Stimulated activated CD8-positive, alpha-beta memory T cell treated with anti-CD3 and anti-CD28 coated beads, Interleukin-15, amount 100 ng/mL, for 48 hours (primary cell): ENCODE data around the gene MUC4.
"Not testable (repeated sequence)": the region's sequence is repeated elsewhere in the genome, so short reads cannot be mapped to it uniquely, and the experiment has no call there.

Experiments
- DNase-seq, 2 donors: peaks; one replicate each; pipeline ENCODE4 v3.0.0-alpha.2; 2020; ENCODE audit warnings: low read depth in 2 of 2

The MUC4 gene

DNA sequence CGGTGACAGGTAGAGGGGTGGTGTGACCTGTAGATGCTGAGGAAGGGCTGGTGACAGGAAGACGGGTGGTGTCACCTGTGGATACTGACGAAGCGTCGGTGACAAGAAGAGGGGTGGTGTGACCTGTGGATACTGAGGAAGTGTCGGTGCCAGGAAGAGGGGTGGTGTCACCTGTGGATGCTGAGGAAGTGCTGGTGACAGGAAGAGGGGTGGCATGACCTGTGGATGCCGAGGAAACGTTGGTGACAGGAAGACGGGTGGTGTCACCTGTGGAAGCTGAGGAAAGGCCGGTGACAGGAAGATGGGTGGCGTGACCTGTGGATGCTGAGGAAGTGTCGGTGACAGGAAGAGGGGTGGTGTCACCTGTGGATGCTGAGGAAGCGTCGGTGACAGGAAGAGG is 27.7 kb downstream of the MUC4 start:
- not testable (repeated sequence) for DNase-seq

DNA sequence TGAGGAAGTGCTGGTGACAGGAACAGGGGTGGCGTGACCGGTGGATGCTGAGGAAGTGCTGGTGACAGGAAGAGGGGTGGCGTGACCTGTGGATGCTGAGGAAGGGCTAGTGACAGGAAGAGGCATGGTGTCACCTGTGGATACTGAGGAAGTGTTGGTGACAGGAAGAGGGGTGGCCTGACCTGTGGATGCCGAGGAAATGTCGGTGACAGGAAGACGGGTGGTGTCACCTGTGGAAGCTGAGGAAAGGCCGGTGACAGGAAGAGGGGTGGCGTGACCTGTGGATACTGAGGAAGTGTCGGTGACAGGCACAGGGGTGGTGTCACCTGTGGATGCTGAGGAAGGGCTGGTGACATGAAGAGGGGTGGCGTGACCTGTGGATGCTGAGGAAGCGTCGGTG is 30.5 kb downstream of the MUC4 start:
- DNase-seq, result not testable (repeated sequence)

DNA sequence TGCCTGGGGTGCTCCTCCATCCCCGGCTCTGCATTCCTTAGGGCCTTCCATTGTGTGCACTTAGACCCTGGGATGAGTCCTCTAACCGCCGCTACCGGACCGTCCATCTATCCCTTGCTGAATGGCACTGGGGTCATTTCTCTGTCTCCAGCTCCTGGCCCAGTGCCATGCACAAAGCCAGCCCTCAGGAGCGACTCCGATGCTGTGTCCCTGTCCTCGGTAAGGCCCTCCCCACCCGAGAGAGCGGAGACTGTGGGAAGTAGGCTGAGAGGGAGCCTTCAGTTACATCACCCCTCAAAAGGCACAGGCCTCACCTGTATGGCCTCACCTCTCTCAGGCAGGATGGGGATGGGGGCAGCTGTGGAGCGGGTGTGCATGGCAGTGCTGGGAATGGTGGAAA is 33.8 kb downstream of the MUC4 start:
- DNase-seq, result no peak

DNA sequence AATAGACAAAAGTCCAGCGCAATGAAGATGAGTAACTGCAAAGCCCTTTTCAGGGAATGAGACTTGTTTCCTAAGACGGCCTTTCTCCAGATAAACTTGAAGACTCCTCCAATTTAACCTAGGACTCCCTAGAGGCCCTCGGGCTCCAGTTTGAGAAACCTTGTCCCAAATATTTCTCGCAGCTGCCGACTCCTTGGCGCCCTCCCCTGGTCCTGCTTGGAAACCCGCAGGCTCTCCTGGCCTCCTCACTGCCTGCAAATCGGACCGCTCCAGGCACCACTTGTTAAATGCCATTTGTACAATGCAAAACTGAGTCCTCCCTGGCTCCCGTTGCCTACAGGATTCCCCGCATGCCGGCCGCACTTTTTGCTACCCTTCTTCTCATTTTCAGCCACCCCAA is 36.8 kb downstream of the MUC4 start:
- no peak for DNase-seq

DNA sequence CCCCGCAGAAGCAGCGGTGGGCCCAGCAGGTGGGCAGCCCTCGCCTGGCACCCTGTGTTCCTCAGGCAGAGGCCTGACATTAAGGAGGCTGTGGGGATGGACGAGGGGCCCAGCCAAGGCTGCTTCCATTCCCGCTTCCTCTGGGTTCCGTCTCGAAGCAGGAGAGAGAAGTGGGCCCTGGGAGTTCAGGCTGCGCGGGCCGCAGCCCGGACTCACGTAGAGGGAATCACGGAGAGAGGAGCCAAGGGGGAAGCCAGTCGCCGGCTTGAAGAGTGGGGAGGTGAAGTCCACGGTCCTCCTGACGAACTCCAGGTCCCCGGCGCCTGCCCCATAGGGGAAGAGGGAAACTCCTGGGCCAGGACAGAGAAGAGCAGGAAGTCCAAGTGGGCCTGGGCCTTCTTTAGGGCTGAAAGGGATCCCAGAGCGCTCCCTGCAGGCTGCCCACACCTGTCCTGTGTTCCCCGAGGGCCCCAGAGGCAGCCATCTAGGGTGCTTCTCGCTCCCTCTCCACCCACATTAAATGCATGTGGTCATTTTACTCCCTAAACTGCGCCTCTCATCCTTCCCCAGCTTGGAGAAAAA is 37.7 kb downstream of the MUC4 start:
- no peak for DNase-seq

DNA sequence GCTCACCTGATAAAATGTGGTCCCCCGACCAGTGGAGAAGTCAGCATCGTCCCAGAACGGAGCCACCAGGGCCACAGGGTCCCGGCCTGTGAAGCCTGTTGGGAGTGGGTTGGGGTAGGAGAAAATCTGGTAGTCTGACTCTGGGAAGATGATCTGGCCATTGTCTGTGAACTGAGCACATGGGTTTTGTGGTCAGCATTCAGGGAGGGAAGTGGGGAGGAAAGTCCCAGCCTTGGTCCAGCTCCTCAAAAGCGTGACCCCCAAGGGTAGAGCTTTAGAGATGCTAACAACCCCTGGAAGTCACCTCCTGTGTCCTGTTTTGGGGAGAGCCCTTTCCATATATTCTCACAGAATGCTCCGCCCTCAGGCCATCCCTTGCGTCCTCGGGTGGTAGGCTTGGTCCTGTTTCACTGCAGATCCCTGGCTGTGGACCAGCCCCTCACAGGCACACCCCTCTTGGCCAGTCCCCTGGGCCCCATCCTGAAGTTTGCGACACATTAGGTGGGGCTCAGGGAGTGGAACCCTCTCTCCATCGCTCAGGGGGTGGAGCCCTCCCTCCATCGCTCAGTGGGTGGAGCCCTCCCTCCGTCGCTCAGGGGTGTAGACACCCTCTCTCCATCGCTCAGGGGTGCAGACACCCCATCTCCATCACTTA is 40.0 kb downstream of the MUC4 start:
- DNase-seq, result no peak

DNA sequence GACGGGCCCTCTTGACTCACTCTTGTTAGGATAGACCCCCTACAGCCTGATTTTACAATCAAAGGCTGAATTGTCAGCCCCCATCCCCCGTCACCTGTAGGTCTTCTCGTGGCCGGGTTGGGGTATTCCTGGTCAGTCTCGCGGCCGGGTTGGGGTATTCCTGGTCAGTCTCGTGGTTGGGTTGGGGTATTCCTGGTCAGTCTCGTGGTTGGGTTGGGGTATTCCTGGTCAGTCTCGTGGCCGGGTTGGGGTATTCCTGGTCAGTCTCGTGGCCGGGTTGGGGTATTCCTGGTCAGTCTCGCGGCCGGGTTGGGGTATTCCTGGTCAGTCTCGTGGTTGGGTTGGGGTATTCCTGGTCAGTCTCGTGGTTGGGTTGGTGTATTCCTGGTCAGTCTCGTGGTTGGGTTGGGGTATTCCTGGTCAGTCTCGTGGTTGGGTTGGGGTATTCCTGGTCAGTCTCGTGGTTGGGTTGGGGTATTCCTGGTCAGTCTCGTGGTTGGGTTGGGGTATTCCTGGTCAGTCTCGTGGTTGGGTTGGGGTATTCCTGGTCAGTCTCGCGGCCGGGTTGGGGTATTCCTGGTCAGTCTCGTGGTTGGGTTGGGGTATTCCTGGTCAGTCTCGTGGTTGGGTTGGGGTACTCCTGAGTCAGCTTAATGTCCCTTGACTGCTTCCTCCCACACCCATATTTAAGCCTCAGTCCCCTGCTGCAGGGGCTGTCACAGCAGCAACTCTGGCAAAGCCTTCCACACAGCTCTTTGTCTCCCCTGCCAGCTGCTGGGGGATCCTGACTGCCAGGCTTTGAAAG is 40.7 kb downstream of the MUC4 start:
- not testable (repeated sequence) for DNase-seq

DNA sequence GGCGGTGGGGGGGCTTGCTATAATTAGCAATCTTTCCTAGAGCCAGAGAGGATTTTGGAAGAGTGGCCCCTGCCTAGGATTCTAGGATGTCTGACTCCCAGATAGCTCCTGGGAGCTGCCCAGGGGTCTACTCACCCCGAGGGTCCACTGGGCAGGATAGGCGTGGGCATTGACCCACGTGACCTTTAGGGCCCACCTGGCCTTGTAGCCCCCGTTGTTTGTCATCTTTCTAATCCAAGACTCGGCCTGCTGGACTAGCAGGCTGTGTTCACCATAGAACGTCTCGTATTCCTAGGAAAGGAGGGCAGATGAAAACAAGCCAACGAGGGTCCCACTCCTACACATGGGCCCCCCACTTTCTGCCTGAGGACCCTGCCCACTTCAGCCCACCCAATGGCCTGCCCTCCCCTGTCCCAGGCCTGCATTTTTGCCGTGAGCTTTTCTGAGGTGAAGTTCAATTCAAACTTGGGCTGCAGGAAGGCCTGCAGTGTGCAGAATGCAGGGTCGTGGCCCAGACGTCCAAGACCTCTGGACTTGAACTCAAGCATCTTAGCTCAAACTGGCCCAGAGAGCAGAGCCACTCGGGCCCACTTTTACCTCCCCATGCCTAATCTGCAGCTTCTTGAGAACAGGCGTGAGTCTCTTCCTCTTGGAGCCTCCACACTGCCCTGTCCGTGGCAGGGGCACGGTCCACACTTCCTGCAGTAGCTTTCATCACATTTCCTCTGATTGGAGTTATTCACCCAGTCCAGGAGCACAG is 41.5 kb downstream of the MUC4 start:
- DNase-seq, result no peak

DNA sequence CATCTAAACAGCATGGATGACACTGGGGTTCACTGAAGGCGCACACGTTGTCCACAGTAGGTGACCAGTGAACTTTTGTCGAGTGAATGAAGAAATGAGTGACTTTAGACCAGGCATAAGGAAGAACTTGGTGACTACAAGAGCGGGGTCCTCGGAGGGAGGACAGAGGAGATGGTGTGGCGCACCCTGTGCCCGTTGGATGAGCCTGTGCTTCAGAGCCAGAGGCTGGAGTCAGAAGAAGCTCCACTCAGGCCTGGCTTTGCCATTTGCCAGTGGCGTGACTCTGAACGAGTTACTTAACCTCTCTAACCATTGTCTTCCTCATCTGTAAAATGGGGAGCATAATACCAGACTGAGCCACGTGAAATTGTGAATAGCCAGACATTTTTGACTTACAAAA is 42.2 kb downstream of the MUC4 start:
- DNase-seq, result no peak

DNA sequence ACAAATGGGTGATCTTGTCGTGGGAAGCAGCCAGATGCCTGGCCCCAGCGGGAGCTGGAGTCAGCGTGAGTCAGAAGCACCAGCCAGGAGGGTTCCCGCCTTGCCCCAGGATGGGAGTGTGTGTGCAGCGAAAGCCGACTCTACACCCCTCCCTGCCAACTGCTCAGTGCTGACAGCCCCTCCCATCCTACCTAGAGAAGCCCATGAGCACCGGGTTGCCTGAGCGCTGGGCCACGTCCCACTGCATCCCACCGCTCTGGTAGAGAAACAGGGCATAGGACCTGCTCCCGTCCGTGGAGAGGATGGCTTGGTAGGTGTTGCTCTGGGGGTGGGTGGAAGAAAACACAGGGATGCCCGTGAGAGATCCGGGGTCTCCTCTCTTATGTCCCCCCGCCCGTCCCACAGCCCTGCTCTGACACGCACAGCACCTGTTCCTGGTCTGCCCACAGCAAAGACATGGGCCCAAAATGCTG is 42.9 kb downstream of the MUC4 start:
- DNase-seq, result no peak

DNA sequence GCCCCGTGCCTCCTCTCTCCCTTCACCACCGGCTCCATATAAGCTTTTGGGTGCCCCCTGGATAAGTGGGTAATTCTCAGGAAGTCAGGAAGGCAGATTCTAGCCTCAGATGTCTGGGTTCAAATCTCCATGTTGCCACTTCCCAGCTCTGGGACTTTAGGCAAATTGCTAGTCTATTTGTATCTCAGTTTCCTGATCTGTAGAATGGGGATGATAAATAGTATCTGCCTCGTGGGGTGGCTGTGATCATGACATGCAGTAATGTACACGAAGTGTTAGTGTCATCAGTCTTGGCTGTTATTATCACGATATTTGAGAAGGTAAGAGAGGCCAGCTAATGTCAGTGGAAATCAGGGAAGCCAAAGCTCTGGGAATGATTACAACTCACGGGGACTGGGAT is 43.3 kb downstream of the MUC4 start:
- DNase-seq, result no peak

DNA sequence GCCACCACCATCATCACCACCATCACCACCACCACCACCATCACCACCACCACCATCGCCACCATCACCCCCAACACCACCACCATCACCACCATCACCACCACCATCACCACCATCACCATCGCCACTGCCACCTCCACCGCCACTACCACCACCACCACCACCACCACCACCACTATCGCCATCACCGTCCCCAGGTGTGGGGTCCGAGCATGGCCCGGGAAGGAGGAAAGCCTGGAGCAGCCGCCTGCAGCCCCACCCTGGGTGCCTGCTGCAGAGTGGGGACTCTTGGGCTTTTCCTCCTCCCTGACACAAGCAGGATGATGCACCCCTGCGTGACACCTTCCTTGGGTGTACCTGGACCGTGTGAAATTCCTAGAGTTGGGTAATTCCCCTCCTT is 43.9 kb downstream of the MUC4 start:
- DNase-seq, result no peak

DNA sequence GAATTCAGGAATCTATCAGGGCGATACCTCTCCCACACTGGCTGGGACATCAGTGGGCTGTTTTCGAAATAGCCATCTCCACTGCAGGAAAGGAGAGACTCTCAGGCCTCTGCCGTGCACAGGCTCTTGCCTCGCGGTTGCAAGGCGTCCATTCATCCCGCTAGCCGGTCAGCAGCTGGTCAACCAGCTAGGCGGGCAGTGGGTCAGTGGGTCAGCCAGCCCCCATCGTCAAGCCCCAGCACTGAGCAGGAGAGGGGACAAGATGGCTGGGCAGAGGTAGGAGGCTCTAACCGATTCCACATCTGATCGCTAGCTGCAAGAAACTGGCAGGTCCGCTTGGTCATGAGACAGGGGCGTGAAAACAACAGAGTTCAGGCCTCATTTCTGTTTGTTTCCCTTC is 45.1 kb downstream of the MUC4 start:
- no peak for DNase-seq

DNA sequence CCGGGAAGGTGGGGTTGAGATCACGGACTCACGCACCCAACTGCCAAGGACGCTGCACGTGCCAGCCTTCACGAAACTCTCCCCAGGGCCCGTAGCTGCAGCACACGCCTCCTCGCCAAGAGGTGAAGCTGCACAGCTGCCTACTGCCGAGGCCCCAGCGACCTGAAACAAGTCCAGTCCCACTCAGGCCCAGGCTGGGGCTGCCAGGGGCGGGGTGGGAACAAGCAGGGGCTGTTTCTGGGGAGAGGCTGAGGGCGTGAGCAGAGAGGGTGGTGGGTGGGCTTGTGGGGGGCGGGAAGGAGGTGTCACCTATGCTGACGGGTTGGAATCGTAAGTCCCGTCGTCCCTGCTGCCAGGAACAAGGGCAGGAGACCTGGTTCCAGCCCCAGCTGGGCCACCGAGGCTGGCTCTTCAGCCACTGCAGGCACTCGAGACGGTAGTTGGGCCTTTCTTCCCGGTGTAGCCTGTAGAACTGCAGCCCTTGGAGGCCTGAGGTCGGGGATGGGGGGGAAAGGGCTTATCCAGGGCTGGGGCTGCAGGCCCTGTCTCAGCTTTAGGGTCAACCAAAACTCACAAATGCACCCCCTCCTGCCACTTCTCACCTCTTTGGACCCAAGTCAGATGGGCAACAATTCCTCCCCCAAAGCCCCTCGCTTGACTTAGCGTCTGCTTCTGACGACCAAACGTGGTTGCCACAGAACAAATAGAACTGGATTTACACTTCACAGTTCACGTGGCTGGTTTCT is 46.6 kb downstream of the MUC4 start:
- no peak for DNase-seq

DNA sequence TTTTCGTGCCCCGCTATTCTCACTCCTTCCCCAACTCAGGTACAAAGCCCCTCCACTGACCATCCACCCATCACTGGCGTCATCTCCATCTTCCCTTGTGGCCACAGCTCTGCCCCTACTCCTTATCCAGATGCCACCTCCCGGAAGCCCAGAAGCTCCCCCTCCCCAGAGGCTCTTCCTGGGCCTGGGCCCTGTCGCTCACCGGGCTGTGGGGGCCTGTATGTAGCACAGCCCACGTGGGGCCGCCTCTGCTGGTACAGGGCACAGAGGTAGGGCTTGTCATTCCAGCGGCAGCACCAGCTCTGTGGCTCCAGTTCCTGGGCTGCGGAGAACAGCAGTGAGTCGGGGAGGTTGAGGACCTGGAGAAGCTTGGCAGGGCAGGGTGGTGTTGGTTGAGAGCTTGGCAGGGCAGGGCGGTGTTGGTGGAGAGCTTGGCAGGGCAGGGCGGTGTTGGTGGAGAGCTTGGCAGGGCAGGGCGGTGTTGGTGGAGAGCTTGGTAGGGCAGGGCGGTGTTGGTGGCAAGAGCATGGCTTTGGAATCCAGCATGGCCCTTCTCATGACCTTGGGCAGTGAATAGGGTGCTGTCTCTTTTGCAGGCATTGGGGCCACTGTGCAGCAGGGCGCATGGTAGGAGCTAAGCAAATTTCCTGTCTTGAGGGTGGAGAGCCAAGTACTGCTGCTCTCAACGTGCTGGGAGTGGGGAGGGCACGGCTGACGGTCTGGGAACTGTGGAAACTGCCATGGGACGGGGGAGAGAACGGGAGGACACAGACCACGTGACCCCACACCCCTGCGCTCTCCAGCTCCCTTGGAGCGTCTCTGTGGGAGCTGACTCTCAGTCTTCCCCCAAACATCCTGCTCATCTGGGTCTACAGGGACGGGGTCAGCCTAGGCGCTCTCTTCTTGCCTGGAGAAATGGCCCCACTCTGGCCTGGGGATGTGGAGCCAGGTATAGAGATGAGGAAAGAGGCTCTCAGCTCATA is 47.6 kb downstream of the MUC4 start:
- DNase-seq, result no peak

DNA sequence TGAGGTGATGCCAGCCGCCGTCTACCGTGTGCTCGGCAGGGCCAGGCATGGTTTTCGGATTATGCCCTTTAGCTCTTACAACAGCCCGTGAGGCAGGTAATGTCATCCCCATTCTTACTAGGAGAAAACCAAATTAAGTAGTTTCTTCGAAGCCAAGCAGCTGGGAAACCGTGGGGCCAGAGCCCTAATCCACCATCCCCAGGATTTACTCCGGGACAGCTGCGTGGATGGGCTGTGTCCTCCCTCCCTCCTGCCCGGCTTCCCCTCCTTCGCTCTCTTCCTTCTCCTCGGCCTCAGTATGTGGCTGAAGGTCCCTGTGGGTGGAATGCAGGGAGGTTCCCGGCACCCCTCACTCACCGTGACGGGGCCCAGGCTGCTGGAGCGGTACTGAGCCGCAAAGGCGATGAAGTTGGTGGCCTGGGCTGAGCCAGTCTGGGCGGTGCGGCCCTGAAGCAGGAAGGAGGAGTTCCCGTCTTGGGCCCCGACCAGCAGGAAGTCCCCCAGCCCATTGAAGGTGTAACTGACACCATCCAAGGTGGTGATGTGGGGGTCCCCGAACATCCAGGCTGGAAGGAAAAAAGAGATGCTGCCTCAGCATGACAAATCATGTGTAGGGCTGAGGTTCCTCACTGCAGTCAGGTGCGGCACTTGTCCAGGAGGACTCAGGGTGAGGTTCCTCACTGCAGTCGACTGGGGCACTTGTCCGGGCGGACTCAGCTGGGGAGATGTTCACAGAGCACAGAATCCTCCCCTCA is 48.5 kb downstream of the MUC4 start:
- DNase-seq, result no peak

DNA sequence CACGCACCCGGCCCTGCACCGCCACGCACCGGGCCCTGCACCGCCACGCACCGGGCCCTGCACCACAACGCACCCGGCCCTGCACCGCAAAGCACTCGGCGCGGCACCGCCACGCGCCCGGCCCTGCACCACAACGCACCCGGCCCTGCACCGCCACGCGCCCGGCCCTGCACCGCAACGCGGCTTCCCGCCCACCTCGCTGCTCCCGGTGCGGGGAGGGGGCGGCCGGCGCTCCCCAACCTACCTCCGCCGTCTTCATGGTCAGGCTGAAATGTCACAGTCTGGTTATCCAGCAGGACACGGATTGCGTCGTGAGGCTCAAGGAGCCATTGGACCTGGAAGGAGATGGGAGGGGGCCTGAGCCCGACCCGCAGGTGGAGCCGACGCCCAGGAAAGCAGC is 49.1 kb downstream of the MUC4 start:
- DNase-seq, result no peak

DNA sequence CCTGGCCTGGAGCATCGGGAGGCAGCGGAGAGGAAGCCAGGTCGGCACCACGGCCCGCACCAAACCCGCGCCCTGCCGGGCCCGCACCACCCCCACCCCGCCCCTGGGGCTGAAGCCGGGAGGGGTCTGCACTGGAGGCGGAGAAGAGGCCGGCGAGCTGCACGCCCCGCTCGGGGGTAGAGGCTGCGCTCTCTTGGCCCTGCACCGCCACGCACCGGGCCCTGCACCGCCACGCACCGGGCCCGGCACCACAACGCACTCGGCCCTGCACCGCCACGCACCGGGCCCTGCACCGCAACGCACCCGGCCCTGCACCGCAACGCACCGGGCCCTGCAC is 49.5 kb downstream of the MUC4 start:
- DNase-seq, result no peak

DNA sequence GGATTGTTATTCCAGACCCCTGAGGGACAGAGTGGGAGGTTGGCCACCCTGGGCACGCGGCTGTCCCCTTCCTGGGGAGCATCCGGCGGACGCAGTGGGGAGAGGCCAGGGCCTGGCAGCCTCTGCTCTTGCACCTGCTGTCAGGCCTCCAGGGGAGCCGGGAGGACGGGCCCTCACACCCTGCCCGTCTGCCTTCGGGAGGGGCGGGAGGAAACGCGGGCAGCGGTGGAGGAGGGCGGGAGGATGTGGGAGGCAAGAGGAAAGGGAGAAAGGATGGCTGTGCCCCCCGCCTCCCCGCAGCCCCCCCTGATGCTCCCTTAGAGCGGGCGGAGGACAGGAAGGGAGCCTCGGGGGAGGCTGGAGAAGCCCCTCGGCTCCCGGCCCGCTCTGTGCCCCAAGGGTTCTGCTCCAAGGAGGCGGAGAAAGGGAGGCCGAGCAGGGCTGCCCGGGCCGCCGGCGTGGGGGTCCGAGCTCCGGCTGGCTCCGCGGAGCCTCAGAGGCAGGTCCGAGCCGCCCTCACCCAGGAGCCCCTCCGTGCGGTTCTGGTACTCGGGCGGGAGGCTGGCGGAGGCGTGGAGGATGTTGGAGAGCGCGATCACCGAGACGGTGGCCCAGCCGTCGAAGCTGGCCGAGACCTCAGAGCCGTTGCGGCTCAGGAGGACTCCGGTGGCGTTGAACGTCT is 50.0 kb downstream of the MUC4 start:
- DNase-seq, result no peak
